HG03432 (cell line): Measurements from ENCODE around the gene EIF4G3.
"Not testable (repeated sequence)": the region's sequence is repeated elsewhere in the genome, so short reads cannot be mapped to it uniquely, and the experiment has no call there.

Experiments
- ATAC-seq: cut with Tn5 transposase; IDR thresholded peaks from one replicate; pipeline ENCODE4 v1.9.1; 2021; ENCODE audit warnings: mild to moderate bottlenecking, moderate library complexity; ENCODE audit not compliant: unreplicated experiment

EIF4G3 gene

GRCh38 chr1:20893931-20894330, 282.8 kb downstream of the EIF4G3 start:
- no peak for ATAC-seq

- ATAC-seq: no peak
These were observed 285.6 kb downstream of the EIF4G3 start for GRCh38 chr1:20891091-20891490.

- no peak for ATAC-seq
These were observed 289.5 kb downstream of the EIF4G3 start for GRCh38 chr1:20887246-20887645.

- ATAC-seq: no peak
These were observed 291.6 kb downstream of the EIF4G3 start for GRCh38 chr1:20885121-20885520.

GRCh38 chr1:20884513-20884912, 292.2 kb downstream of the EIF4G3 start:
- ATAC-seq: no peak

GRCh38 chr1:20883766-20884165, 292.9 kb downstream of the EIF4G3 start:
- ATAC-seq: no peak

GRCh38 chr1:20882837-20883236, 293.9 kb downstream of the EIF4G3 start:
- no peak for ATAC-seq

- ATAC-seq: no peak
These were observed 297.9 kb downstream of the EIF4G3 start for GRCh38 chr1:20878799-20879198.

GRCh38 chr1:20875198-20875973, 301.3 kb downstream of the EIF4G3 start:
- no peak for ATAC-seq

- no peak for ATAC-seq
These were observed 303.4 kb downstream of the EIF4G3 start for GRCh38 chr1:20873311-20873710.

GRCh38 chr1:20871419-20871818, 305.3 kb downstream of the EIF4G3 start:
- ATAC-seq: no peak

- no peak for ATAC-seq
These were observed 306.0 kb downstream of the EIF4G3 start for GRCh38 chr1:20870718-20871117.

GRCh38 chr1:20868263-20868662, 308.4 kb downstream of the EIF4G3 start:
- ATAC-seq: no peak

GRCh38 chr1:20867847-20868246, 308.9 kb downstream of the EIF4G3 start:
- no peak for ATAC-seq

GRCh38 chr1:20867062-20867461, 309.6 kb downstream of the EIF4G3 start:
- ATAC-seq: no peak

- no peak for ATAC-seq
These were observed 311.7 kb downstream of the EIF4G3 start for GRCh38 chr1:20865001-20865400.

GRCh38 chr1:20854529-20854928, 322.2 kb downstream of the EIF4G3 start:
- no peak for ATAC-seq

- ATAC-seq: not testable (repeated sequence)
These were observed 324.9 kb downstream of the EIF4G3 start for GRCh38 chr1:20851791-20852190.

- ATAC-seq: no peak
These were observed 326.7 kb downstream of the EIF4G3 start for GRCh38 chr1:20850021-20850420.

GRCh38 chr1:20849100-20849499, 327.6 kb downstream of the EIF4G3 start:
- ATAC-seq: no peak

GRCh38 chr1:20848162-20848561, 328.5 kb downstream of the EIF4G3 start:
- no peak for ATAC-seq

- ATAC-seq: no peak
These were observed 329.1 kb downstream of the EIF4G3 start for GRCh38 chr1:20847611-20848080.
